ENCODE results near the gene CXCL12.

Gene CXCL12

DNA sequence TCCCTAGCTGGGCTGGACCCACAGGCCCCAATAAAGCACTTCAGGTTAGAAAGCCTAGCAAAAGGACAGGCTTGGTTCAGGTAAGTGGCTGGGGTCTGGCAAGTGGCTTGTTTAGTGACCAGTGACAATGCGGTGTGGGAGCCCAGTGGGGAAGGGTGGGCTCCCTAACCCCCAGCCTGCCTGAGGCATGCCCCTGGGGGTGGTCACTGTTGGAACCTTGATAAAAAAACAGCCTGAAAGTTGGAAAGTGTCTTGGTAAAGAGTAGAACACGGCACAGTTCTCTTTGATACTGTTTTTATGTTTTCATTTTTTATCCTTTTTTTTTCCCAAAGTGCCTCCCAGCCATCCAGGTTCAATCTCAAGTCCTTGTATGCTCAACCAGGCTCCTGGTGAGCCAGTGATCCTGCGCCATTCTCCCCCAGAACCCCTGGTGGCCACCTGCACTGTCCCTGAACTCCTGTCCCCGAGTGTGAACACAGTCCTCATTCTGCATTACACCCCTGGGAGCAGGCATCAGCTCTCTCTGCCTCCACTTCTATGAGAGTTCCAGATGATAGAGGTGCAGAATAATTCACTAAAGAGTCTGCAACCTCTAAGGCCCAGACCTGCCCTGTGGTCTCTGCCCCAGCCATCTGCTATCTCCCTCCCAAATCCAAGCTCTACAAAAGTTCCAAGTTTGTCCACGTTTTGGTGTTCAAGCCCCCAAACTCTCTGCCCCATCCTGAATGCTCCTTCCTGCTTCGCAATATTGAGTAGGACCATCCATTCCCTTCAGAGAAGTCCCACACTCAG, 15.0 kb upstream of the CXCL12 start:
- no peak for FAIRE-seq

- no peak for FAIRE-seq
These were observed 14.1 kb upstream of the CXCL12 start for GRCh38 chr10:44398747-44399658.

GRCh38 chr10:44398271-44398670, 13.4 kb upstream of the CXCL12 start:
- no peak for FAIRE-seq

DNA sequence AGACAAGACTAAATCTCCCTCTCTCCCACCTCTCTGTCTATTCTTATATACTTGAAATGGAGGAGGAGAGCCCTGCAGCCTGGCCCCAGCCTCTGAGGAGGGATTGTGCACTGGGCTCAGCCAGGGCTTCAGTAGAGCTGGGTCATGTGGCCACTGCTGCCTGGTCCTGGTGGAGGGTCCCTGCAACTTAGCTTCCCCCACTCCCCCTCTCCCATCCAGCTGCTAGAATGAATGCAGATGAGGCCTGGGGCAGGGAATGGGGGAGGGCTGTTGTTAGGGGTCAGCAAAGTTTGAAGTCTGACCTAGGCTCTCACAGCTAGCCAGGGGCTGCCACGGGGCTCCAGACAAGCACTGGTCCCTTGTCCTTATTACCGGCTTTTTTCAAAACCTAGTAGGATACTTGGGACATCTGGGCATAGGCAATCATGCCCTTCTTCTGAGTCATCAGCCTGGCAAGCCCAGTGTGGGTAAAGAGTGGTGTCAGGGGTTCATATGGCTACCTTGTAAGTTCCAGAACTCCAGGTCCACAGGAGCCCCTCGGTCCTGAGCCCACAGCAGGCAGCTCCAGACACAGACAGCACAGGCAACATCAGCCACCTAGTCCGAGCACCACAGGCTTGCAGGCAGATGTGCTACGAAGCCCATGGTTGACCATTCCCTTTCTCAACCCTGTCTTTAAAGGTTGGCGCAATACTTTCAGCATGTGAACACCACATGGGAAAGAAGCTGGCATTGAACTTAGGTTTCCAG, 12.8 kb upstream of the CXCL12 start:
- FAIRE-seq: no peak

- no peak for FAIRE-seq
These were observed 11.8 kb upstream of the CXCL12 start for GRCh38 chr10:44396671-44397191.

- no peak for FAIRE-seq
These were observed 11.2 kb upstream of the CXCL12 start for GRCh38 chr10:44395902-44396670.

- FAIRE-seq: no peak
These were observed 10.5 kb upstream of the CXCL12 start for GRCh38 chr10:44395396-44395795.

DNA sequence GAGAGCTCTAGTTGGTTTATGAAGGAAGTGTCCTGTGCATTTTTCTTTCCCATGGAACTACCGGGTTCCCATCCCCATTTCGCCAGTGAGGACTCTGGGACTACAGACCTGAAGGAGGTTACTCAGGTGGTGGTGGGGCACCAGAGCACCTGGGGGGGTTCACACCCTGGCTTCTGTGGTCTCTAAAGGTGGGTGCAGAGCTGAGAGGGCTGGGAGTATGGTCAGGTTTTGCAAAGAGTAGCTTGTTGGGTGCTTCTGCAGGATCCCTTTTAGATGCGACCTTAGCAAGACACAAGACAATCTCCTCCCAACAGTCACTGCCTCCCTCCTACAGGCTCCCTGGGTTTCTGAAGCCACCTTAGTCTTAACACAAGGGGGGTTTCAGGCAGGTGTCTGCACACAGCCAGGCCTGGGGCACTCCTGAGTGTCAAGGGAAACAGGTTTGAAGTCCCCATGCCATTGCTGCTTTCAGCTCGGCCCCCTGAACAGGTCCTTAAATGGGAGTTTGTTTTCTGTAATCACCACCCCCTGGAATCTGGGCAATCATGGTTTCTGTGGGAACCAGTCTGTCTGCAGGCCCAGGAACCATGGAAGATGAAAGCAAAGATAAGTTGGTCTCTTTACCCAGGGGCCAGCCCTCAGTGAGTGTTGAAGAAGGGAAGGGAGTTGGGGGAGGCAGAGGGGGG, 9.9 kb upstream of the CXCL12 start:
- FAIRE-seq: no peak

DNA sequence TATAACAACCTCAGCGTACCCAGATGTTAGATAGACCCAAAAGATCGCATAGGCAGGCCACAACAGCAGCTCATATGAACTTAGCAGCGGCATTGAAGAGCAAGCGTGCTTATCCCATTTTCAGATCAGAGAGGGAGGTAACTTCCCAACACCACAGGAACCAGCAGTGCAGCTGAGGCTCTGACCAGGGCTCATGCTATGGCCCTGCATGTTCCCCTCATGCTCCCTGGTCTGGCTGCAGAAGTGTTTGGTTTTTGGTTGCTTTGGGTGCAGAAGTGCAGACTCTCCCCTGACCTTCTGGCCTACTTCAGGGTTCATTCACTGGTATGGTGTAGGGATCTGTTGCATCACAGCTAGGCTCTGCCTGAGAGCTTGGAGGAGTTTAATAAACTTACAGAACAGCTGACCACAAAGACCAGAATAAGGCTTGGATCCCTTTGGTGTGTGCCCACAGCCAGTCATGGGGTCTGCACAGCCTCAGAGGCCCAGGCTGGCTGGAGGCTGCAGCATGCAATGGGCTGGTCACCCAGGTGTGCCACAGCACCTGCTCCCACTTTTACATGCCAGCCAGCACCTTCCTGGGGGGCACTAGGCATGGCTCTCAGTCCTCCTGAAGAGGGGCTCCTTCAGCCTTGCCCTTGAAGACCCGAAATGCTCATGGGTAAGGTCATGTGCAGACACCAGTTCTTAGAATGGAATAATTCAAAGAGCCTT, 9.1 kb upstream of the CXCL12 start:
- FAIRE-seq: no peak

- no peak for FAIRE-seq
These were observed 8.2 kb upstream of the CXCL12 start for GRCh38 chr10:44393051-44393630.

- FAIRE-seq: no peak
These were observed 7.5 kb upstream of the CXCL12 start for GRCh38 chr10:44392420-44392819.

GRCh38 chr10:44391981-44392380, 7.1 kb upstream of the CXCL12 start:
- FAIRE-seq: no peak

DNA sequence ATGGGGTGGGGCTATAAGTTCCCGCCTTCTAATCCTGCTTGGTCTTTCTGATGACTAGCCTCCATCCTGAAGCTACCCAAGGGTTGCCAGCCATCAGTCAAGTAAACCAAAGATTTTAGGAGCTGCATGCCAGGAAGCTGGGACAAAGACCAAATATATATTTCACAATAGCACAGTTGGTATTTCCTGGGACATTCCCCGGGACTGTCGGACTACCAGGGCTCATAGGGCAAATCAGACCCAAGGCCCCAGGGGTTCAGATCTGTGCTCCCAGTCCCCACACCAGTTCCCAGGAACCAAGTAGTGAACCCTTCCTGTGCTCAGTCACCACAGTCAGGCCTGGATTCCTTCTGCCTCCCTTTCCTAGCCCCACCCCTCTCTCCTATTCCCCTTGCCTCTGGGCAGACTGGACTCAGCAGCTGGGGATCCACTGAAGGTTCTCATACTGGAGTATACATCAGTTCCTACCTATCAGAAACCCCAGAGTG, 5.7 kb upstream of the CXCL12 start:
- FAIRE-seq: no peak

DNA sequence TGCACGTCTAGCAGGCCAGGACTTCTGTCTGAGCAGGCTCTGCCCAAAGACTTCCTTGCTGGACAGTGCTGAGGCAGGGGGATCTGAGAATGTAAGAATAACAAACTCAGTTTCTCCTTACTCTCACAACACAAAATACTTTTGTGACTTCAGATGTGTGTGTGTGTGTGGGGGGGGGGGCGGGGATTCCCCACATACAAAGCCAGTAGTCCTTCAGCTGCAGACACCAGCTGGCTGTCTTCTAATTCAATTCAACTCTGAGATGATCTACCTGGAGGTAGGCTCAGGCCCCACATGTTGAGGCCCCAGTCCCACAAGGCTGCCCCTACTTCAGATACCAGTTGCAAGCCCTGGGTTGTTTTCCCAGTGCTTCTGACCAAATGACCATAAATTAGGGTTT, 4.7 kb upstream of the CXCL12 start:
- FAIRE-seq: no peak

DNA sequence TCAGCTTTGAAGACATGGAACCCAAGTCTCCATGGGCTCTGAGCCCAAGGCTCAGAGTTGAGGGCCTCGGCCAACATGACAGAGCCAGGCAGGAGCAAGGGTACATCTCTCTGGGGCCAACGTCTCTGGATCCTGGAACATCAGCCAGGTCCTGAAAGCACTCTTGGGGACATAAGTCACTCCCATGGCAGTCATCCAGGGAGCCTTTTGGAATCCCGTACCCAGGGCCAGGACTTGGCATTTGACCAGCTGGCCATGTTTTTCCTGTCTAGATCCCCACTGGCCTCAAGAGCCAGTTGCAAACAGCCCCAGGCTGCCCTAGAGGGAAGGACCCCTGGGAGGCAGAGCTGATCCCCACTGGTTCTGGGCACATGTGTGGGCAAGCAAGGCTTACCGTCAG, 4.3 kb upstream of the CXCL12 start:
- FAIRE-seq: no peak

- no peak for FAIRE-seq
These were observed 3.7 kb upstream of the CXCL12 start for GRCh38 chr10:44388641-44389040.

DNA sequence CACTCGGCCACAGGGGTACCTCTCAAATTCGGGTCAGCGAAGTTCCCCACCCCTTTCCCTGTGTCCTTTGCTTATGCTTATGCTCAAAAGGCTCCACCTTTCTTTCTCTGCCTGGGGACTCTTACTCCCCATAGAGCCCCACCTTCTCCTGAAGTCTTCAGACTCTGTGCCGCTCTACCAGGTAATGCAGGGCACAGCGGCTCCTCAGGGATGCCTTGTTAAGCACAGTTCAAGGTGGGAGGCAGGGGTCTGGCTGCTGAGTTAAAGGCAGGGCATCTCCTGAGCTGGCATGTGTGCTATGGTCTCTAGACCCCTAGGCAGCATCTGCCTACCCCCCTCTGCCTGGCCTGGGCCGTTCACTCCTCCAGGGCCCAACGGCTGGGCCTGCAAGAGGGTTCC, 3.0 kb upstream of the CXCL12 start:
- FAIRE-seq: no peak

DNA sequence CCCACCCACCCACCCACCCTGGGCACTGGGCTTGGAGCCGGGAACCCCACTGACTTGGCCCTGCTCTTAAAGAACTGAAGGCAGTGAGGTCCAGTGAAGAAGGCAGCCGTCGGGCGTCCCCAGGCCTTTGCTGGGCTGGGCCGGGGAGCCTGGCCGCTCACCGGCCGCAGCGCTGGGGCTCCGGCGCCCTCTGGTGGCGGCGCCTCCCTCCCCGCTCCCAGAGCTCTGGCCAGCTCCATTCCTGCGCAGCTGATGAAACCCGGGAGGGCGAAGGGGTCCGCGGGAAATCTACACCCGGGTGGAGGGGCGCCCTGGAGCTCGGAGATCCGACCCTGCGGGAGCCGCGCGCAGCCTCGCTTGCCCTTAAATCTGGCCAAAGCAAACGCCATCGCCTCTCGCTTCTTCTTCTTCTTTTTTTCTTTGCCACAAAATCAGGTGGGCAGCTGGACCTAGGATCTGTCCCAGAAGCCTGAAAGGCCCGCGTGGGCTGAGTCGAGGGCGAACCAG, 1.7 kb upstream of the CXCL12 start:
- no peak for FAIRE-seq

DNA sequence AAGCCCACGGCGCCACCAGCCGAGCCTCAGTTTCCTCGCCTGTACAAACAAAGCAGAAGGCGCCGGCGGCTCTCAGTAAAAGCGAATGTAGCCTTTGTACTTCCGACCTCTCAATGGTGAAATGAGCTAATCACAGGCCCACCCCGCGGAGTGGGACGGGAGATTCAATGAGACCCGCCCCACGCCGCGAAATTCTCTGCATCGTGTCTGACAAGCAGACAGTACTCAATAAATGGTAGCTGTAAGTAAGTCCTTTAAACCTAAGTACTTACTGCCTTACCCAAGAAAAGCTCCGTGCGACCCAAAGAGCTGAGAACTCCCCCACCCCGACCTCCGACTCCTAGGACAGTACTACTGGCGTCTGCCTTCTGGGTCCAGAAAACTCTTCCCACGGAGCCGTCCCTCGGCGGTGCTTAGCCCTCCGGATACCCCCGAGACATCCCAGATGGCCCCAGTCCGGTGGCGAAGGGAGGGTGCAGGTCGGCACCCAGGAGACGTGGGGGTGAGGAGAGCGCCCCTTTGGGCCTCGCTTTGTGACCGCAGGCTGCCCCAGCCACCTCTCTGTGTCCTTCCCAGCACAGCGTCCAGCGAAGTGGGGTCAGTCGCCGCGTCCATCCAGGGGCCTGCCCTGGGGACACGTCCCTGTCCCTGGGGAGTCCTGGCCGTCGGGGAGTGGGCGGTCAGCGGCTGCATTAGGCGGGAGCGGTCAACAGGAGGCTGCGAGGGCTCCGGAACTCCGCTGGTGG, 972 bp upstream of the CXCL12 start:
- FAIRE-seq: no peak

Measured in G401.6 (cell line).